Measurements from ENCODE around the gene MRPS23.

The MRPS23 gene

DNA sequence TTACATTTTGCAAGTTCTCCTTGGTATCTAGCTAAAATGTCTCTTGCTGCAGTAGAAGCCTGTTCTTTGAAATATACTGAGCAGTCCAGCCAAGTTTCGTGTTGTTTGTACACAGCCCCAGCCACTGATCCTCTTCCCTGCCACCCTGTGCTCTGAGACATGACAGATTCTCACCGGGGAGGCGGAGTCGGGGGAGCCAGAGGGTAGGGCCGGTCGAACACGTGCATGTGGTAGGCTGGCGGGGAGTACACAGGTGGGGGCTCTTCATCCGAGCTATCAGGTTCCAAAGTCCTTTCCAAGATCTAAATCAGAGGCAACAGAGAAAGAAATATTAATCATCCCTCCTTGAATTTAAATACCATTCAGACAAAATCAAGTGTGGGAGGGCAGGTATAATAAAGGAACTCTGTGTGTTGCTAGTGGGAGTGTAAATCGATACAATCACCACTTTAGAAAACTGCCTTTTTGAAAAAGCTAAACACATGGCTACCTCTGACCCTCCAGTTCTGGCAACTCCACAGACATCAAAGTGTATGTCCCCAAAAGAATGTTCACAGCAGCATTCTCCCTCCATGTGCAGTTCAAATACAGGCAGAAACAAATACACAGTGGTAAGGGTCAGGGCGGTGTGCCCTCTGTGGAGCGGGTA is 29.7 kb upstream of the MRPS23 start:
- no peak for DNase-seq (ENCODE audit: low read depth in 2 of 2)

DNA sequence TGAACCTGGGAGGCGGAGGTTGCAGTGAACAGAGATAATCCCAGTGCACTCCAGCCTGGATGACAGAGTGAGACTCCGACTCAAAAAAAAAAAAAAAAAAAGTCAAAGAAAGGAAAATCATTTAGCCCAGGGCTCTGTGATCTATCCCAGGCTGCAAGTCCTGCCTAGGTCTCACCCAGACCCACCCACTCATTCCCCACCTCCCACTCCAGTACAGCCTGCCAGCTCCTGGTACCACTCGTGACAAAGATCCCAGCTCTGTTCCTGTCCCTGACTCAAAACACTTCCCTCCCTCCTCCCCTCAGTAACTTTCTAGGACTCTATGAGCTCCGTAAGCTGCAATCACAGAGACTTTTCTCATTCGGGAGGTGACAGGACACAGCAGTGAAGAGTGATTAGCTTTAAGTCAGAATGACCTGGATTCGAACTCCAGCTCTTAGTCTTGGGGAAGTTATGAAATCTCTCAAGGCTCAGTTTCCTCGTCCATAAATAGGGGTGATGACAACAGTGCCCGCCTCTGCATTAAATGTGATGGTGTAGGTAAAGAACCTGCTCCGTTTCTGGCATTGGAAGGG is 28.0 kb upstream of the MRPS23 start:
- DNase-seq (ENCODE audit: low read depth in 2 of 2), result no peak

DNA sequence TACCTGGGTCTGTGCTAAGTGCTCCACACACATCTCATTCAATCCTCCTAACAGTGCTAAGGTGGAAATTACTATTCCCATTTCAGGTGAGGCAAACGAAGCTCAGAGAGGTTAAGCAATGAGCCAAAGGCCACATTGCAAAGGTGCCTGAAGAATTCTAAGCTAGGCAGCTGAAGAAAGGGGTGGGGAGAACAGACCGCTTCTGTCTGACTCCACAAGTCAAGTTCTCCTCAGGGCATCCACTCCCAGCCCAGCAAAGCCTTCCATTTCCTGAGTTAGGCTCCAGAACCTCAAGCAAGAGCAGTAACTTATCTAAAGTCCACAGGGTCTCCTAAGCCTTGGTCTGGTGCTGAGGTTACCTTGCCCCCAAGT is 27.0 kb upstream of the MRPS23 start:
- DNase-seq (ENCODE audit: low read depth in 2 of 2), result no peak

DNA sequence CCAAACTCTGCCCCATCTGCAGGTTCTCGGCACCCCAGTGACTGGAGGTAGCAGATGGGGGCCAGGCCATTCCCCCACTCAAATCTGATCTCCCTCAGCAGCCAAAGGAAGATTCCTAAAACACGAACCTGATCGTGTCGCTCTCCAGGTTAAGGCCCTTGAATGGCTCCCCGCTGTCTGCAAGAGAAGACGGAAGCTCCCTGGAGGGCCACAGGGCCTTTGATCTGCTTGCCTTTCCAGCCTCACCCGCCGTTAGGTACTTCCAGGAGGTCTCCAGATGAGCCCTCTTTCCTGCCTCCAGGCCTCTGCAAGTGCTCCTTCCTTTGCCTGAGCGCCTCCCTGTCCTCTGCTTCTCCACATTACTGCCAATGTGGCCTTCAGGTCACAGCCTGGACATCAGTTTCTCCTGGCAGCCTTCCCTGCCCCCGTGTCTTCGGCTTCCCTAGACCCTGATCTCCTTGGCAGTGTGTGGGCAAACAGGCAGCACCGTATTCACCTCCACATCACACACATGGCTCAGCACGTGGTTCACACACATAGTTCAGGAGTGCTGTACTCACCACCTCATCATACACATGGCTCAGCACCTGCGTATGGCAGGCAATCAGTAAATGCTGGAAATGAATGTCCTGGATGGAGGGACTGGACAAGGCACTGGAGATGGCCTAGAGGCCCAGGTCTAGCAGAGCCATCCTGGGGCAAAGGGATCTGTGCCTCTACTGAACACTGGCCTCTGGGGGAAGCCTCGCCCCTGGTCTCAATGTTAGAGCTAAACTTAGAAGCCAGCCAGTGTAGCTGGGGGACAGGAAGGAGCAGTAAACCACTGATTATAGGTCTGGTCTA is 26.4 kb upstream of the MRPS23 start:
- DNase-seq (ENCODE audit: low read depth in 2 of 2), result no peak

DNA sequence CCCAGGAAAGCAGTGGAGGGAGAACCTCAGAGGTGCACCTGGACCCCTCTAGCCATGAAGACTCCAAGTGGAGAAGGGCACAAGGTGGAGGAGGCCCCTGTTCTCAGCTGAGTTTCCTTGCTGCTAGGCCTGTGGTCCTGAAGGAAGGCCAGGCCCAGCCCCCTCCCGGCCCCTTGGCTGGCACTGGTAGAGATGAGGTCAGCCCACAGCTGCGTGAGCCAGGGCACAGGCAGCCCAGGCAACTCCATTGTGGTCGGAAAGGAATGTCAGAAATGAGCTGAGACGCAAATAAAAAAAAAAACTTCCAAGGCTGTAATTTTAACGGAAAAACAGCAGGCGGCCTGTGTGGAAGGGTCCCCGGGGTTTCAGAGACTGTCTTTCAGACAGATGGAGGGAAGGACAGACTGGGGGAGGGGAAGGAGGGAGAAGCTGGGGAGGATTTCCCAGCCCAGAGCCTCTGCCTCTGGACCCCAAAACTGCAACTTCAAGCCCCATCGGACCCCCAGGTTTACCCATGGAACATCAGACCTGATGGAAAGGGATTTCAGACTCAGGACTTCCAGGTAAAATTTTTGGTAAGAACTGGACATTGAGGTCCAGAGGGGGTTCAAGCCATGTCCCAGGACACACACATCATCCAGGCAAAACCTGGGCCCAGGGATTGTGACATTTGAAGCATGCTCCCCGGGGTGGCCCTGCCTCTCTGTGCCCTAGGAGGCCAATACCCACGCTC is 25.6 kb upstream of the MRPS23 start:
- DNase-seq (ENCODE audit: low read depth in 2 of 2), result no peak

DNA sequence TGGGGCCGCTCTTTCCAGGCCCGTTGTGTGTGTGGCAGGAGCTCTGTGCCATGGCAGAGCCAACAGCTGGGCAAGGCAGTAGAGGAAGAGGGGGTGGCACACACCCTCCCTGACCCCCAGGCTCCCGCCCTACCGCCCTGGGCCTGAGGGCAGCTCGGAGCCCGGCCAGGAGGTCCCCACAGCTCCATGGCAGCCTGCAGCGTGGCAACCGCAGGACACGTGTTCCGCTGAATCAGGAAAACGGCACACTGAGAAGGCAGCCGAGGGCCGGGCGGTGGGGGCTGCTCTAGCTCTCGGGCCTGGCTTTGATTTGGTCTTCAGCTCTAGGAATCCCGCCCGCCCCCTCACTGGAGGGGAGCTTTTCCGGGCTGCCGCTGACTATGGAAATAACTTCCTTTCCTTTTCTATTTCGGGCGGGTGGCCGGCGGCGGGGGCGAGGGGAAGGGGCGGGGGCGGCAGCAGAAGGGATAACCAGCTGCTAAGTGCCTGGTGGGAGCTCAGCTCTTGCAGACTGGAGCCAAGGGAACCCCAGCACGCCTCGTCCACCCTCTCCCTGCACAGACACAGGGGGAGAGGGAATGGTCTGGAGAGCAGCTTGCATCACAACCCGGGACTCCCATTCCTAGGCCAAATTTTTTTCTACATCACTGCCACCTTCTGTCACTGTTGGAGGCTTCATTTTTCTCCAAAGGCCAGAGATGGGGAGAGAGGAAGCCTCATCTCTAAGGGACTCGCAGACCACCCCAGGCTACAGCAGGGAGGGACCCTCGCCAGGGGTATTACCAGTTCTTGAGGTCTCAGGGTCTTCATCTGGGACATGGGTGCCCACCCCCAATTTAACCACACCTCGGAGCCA is 24.8 kb upstream of the MRPS23 start:
- peak in 1 of 2 donors; percentile 10 for DNase-seq (ENCODE audit: low read depth in 2 of 2)

DNA sequence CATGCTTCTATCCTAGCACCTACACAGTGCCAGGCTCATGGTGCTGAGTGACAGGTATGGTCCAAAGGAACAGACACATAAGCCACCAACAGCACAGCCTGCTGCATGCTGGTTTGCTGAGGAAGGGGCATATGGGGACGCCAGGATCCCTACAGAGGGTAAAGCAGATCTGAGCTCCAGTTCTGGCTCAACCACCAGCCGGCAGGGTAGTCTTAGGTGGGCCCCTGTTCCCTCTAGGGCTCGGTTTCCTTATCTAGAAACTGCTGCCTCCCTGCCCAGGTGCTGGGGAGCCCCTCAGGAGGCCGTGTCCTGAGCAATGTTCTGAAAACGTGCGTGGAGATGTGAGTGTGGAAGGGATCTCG is 24.2 kb upstream of the MRPS23 start:
- DNase-seq (ENCODE audit: low read depth in 2 of 2), result no peak

DNA sequence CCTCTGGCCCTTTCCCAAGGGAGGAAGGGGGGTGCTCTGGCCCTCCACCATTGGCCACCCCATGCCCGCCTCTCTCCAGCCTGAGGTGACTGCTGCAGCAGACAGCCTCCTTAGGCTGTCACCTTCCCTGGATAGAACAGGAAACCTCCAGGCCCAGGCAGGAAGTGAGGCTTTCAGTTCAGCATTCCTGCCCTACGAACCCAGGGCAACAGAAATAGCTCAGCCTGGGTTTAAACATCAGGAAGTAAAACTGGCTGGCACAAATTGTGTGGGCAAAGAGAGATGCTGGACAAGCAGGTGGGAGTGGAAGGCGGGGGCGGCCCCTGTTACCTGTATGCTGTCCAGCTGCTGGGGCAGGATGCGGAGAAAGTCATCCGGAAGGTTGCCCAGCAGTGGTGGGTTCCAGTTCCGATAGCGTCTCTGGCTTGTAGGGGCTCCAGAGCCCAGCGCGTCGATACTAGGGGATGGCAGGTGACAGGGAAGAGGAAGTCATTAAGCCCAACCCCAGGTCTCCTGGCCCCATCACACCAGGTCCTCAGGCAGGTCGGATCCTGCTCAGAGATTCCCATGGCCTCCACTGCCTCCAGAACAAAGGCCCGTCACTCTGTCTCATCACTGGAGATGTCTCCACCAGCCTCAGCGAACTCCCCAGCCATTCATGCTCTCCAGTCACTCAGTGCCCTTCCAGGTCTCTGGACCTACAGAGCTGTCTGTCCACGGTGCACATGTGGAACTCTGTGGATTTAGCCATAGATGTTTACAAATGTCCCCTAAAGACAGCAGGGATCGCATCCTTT is 23.6 kb upstream of the MRPS23 start:
- DNase-seq (ENCODE audit: low read depth in 2 of 2), result no peak

DNA sequence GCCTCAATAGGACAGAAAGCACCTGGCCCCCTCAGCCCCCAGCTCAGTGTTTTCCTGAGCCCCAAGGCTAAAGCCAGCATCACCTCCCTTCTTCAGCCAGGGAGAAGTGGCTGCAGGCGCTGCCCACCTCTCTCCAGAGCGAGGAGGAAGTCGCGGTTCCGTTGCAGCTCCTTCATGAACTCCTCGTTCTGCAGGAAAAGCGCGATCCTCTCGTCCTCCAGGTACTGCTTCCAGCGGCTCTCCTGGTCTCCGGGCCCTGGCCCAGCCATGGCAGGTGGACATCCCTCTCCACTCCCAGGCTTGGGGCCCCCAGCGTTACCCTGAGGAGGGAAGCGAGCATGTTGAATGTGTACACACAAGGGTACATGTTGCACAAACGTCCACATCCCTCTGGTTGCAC is 22.7 kb upstream of the MRPS23 start:
- DNase-seq (ENCODE audit: low read depth in 2 of 2), result no peak

DNA sequence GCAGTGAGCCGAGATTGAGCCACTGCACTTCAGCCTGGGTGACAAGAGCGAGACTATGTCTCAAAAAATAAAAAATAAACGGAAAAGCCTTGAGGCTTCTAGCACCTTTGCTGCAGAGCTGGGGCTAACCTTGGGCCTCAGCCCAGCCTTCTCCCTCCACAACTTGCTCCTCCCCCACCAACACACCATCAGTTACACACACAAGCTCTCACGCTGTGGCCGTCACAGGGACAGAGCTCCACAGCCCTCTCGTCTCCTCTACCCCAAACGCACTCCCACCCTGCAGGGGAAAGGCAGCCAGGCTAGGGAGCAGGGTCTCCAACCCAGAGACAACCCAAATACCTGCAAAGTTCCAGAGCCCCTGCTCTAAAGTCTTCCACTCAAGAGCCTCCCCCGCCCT is 22.0 kb upstream of the MRPS23 start:
- no peak for DNase-seq (ENCODE audit: low read depth in 2 of 2)

DNA sequence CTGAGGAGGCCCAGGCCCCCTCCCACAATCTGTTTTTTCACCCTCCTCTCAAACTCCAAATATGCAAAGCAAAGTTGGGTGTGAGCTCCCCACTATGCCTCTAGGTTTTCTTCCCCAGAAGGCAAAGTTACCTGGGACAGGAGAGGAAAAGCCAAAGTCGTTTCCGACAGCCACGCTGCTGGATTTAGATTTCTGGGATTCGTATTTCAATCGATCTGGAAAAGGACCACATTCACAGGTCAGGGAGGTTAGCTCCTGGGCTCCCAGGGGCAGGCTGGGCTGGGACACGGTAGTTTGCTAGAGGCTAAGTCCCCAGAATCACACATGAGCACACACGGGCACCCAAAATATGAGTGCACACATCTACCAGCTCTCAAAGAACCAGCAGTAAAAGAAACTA is 21.3 kb upstream of the MRPS23 start:
- no peak for DNase-seq (ENCODE audit: low read depth in 2 of 2)

DNA sequence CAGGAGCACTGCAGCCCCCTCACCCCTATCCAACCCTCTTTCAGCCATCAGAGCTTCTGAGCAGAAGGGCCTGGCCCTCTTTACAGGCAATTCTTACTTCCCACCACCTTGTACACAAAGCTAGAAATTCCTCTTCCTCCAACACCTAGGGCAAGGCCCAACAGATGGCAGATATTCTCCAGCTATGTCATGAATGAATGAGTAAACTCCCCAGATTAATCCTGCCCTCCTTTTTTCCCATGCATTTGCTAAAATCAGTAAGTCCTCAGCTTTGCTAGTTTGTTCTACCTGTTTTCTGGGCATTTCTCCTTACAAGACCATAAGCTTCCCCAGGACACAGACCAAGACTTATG is 20.4 kb upstream of the MRPS23 start:
- DNase-seq (ENCODE audit: low read depth in 2 of 2), result no peak

DNA sequence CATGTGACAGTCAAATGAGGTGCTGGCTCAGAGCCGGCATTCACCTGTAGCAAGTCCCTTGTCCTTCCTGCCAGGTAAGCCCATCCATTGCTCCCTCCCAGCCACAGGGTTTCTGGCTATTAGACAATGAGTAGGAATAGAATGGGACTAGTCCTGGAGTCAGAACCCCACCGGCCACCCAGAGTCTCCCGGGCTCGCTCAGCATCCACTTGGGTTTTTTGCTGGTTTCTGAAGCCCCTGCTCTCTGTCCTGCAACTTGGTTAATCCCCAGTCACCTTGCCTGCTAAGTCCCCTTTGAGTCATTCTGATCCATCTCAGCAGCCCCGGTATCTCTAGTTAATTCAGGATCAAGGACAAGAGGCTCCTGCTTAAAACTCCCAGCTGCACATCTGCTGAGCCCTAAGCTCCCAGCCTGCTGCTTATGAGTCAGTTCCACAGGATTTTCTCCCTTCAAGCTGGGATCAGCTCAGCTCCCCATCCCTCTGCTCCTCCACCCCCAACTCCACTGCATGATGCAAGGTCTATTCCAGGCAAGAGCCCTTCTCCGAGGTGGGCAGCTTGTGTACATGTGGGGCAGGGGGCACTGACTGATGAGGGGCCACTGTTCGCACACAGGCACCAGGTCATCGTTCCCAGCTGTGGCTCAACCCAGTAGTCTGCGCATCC is 19.9 kb upstream of the MRPS23 start:
- DNase-seq (ENCODE audit: low read depth in 2 of 2), result no peak

DNA sequence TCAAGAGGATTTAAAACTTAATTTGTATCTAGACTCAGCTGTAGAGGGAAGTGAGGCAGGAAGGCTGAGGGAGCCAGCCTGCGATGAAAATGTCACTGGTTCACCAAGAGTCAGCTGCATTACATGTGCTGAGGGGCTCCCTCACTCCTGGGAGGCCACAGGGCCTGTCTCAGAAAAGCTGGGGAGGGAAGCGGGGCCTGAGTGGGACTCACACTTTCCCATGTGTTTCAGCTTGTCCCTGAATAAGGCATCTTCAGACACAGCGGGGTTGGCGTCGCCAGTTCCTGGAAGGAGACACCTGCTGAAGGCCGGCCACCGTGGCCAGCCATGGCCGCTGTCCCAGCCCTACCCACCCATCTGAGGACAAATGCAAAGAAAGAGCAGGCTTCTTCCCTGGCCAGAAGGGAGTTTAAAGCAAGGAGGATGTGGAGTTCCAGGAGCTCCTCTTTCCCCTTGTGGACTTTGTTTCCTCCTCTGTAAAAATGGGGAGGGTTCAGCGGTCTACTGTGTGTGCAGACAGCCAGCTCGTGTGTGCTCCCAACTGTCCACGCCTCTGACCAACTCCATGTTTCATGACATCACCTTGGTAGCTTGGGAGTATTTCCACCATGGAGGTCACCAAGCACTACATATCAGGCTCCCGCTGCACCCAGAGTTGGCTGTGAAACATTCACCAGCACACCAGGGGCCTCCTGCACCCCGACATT is 19.2 kb upstream of the MRPS23 start:
- DNase-seq (ENCODE audit: low read depth in 2 of 2), result no peak

DNA sequence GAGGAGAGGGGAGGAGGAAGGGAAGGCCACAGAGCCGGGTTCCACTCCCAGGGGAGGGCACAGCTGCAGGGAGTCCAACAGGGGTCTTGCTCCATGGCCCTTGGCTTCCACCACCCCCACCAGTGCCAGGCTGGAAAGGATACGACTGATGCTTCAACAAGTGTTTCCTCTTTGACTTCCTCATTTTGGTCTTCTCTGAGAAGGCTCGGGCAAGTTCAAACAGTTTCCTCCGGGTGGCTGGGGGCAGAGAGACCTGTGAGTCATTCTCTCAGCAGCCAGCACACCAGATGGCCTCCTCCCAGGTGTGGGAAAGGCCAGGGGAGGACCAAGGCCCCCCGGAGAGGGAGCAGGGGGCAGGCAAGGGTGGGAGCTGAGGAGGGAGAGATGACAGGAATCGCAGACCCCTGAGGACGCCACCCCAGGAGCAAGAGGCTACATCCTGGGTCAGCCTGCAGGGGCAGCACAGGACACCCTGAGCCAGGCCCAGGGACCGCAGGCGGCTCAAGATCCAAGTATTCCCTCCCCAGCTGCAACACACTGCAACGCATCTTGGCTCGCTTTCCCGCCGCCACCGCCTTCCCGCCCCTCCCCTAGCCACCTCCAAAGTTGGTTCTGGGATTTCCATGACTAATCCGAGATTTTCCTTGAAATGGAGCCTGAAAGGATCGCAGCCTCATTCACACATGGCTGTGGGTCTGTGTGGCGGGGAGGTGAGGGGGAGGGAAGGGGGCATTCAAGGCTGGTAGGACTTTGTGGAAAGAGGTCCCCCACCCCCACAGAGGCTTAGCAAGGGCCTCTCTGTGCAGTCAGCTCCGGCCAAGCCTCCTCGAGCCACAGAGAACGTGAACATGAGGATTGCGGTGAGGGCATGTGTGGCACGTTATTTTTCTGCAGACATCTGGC is 18.4 kb upstream of the MRPS23 start:
- no peak for DNase-seq (ENCODE audit: low read depth in 2 of 2)

DNA sequence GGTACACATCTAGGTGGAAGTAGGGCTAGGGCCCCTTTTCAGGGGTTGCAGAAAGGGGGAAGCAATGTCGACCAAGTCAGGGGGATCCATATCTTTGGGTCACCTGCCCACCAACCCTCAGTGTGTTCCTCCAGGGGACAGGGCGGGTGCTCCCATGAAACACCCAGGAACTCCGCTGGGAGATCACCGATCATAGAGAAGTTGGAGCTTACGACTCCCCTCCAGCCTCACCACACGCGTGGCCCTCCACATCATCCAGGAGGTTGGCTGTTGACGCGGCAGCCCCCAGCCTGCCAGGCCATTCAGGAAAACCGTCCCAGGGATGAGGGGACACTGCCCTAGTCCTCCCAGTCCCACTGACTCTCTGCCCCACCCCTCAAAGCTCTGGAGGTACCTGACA is 17.3 kb upstream of the MRPS23 start:
- DNase-seq (ENCODE audit: low read depth in 2 of 2), result no peak

DNA sequence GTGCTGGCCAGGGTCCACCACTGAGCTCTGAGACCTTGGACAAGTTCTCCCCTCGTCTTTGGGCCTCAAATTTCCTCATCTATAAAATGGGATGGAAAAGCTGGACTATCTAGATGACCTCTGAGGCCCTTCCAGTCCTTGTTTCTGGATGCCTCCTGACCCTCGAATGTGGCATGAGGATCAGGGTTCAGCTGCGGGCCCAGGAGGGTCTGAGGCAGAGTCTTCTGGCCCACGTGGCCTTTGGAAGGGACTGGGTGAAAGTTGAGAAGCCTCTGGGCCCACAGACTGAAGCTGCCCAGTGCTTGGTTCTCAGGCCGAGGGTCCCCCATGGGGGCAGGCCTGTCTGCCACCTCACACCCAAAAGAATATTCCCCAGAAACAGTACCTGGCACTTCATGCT is 16.9 kb upstream of the MRPS23 start:
- no peak for DNase-seq (ENCODE audit: low read depth in 2 of 2)

DNA sequence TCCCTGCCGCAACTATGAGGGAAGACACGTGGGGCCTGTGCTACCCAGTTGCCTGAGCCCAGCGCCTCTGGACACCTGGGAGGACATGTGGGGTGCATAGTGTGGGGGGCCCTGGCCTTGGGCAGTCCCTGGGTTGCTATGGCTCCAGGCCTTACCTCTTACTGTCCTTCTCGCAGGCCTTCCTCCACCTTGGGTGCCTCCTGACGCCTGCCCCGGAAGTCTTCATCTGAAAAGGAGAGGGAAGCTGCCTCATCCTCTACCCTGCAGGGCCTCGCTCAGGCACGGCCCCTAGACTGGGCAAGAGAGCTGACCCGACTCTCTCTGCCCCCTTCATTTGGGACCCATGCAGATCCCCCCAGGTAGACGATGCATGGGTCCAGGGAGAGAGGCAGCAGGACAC is 16.5 kb upstream of the MRPS23 start:
- no peak for DNase-seq (ENCODE audit: low read depth in 2 of 2)

DNA sequence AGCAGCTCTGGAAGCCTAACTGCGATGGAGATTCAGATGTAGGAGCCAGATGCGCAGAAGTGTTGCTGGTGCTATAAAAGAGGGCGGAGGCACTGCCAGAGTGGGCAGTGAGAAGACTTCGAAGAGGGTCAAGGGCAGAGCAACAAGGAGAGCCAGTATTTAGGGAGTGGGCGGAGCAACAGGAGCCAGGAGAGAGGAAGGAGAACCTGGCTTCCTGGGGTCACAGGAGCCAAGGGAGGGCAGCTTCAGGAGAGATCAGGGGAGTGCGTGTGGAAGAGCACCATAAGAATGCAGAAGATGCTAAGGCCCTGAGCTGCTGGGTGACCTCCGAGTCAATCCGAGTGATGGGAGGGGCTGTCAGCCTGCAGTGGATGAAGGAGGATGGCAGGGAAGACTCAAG is 14.4 kb upstream of the MRPS23 start:
- no peak for DNase-seq (ENCODE audit: low read depth in 2 of 2)

All from stimulated activated CD8-positive, alpha-beta memory T cell treated with anti-CD3 and anti-CD28 coated beads, Interleukin-7, amount 100 ng/mL, for 4 hours (primary cell).